Sciatic nerve (tissue), 2 donors: Measurements from ENCODE around the gene SLC26A1. TPM values are rescaled to one million over a fixed set of nuclear protein-coding genes. Genes with fewer than 3 reads are reported as not detected.
"Not testable (repeated sequence)": the region's sequence is repeated elsewhere in the genome, so short reads cannot be mapped to it uniquely, and the experiment has no call there.

Experiments used
- ATAC-seq: fragments of 200-7000 bp; cut with Tn5 transposase; one replicate; pipeline ENCODE4 v1.9.1; 2020; ENCODE audit warnings: mild to moderate bottlenecking, moderate library complexity
- DNase-seq: peaks from one replicate; pipeline ENCODE4 v3.0.0-alpha.2; 2020; ENCODE audit warnings: low spot score
- intact Hi-C: fragments of 100-400 bp; cut with DNase I; formaldehyde crosslinking; loops from one replicate; pipeline ENCODE4 v1.14.2; 2022
- total RNA-seq: library from RNA; stranded (reverse); fragmentation: NEBNext Ultra II Directional; extraction: Animal tissue kit (Norgen Biotek cat#: 25700); gene quantifications from one replicate; pipeline ENCODE4 v1.2.1, GENCODE V29; 2021
- donor health status: DM: no; HTN: no; CAD: no.
- donor health status: DM: no; HTN: no; CAD: no.

Gene SLC26A1
- total RNA-seq, 1 donor from 2014 or later: 0.45 TPM

GRCh38 chr4:949656-950055 is 43.5 kb downstream of the SLC26A1 start:
- intact Hi-C loops: no loop called here
- ATAC-seq (no peak), DNase-seq (peak; percentile 43)

- ATAC-seq (no peak), DNase-seq (peak; percentile 43)
- intact Hi-C loops: no loop called here
Measured at GRCh38 chr4:948936-949300, 44.3 kb downstream of the SLC26A1 start.

GRCh38 chr4:948101-948935 is 44.9 kb downstream of the SLC26A1 start:
- ATAC-seq: no peak

GRCh38 chr4:947491-947971 is 45.7 kb downstream of the SLC26A1 start:
- intact Hi-C loops: no loop called here
- DNase-seq (peak; percentile 48), ATAC-seq (no peak)

More at GRCh38 chr4:948101-948935, 44.9 kb downstream of the SLC26A1 start:
- intact Hi-C loops: no loop called here
- DNase-seq: peak; percentile 50

- ATAC-seq (no peak), DNase-seq (no peak)
- intact Hi-C loops: no loop called here
Measured at GRCh38 chr4:946517-947471, 46.4 kb downstream of the SLC26A1 start.

- intact Hi-C loops: no loop called here
Measured at GRCh38 chr4:946103-946450, 47.1 kb downstream of the SLC26A1 start.

GRCh38 chr4:945274-946102 is 47.7 kb downstream of the SLC26A1 start:
- DNase-seq (peak; percentile 47), ATAC-seq (peak; percentile 33)
- intact Hi-C loops: no loop called here

More at GRCh38 chr4:946103-946450, 47.1 kb downstream of the SLC26A1 start:
- DNase-seq: no peak
- ATAC-seq: no peak

GRCh38 chr4:939508-939907 is 53.7 kb downstream of the SLC26A1 start:
- DNase-seq, intact Hi-C loops, ATAC-seq: not testable (repeated sequence)

Other genes with a start within 250 kb of the SLC26A1 start
- 11.6 TPM for gene CPLX1, start 167.3 kb downstream of the SLC26A1 start, total RNA-seq
- 96.6 TPM for gene GAK, start 61.1 kb downstream of the SLC26A1 start, total RNA-seq
- 26.8 TPM for gene TMEM175, start 60.9 kb downstream of the SLC26A1 start, total RNA-seq
- gene DGKQ, start 19.8 kb downstream of the SLC26A1 start, total RNA-seq: 9.6 TPM
- gene IDUA, start 6.4 kb downstream of the SLC26A1 start, total RNA-seq: 36.7 TPM
- gene FGFRL1, start 18.2 kb upstream of the SLC26A1 start, total RNA-seq: 16.6 TPM
- gene RNF212, start 120.2 kb upstream of the SLC26A1 start, total RNA-seq: 17.9 TPM
- 35.6 TPM for gene SPON2, start 179.2 kb upstream of the SLC26A1 start, total RNA-seq